Panc1 (cell line): ENCODE results near the gene SLC7A11. TPM values are rescaled to one million over a fixed set of nuclear protein-coding genes. Genes with fewer than 3 reads are reported as not detected.

Experiments used
- ATAC-seq: fragments of 200-7000 bp; cut with Tn5 transposase; 2 replicates; pipeline ENCODE4 v1.9.1; 2020; ENCODE audit warnings: mild to moderate bottlenecking, moderate library complexity
- BruUV-seq: library from RNA; stranded (reverse); fragments of 400-500 nt; replicated peaks from 2 replicates; lab custom pipeline; 2021; lab: Mats Ljungman, UMichigan
- CTCF ChIA-PET: fragments of 300-600 bp; sonication (Branson Sonifier 250); formaldehyde crosslinking; loops from one replicate; lab custom pipeline; 2022; ENCODE audit warnings: antibody characterized with exemption; lab: Charles Lee
- POLR2A ChIA-PET: fragments of 300-600 bp; sonication (Branson Sonifier 250); formaldehyde crosslinking; loops from one replicate; lab custom pipeline; 2022; ENCODE audit warnings: antibody characterized with exemption; lab: Charles Lee
- DNase-seq: peaks from one replicate; pipeline ENCODE4 v3.0.0-alpha.2; 2010; ENCODE audit warnings: low read depth, low spot score
- H3K27ac ChIP-seq: 2 replicates; pipeline ENCODE4 v1.5.1; 2011; ENCODE audit warnings: mild to moderate bottlenecking, low read length, inconsistent platforms
- H3K27me3 ChIP-seq: fragments of 200-500 bp; sonication (Bioruptor generic); 2 replicates; pipeline ENCODE4 v1.6.0; 2014; ENCODE audit warnings: low read length, inconsistent platforms; ENCODE audit not compliant: control insufficient read depth, insufficient read depth
- H3K36me3 ChIP-seq: fragments of 200-500 bp; sonication (Bioruptor generic); 2 replicates; pipeline ENCODE4 v1.5.1; 2014; ENCODE audit warnings: inconsistent platforms, mild to moderate bottlenecking, low read length, moderate library complexity; ENCODE audit not compliant: control insufficient read depth, insufficient read depth
- H3K4me1 ChIP-seq: 2 replicates; pipeline ENCODE4 v1.5.1; 2011; ENCODE audit warnings: inconsistent platforms, mild to moderate bottlenecking, low read length, moderate library complexity; ENCODE audit not compliant: control insufficient read depth, insufficient read depth
- H3K4me3 ChIP-seq, 2 experiments: 2 replicates each; pipeline ENCODE4 v1.5.1; 2011 to 2012; ENCODE audit warnings: low read depth in 2 of 2, low read length in 2 of 2, mild to moderate bottlenecking in 2 of 2, inconsistent platforms in 1 of 2, moderate library complexity in 1 of 2
- H3K9me3 ChIP-seq: fragments of 200-500 bp; sonication (Bioruptor generic); 2 replicates; pipeline ENCODE4 v1.5.1; 2014; ENCODE audit warnings: low read depth, mild to moderate bottlenecking, inconsistent platforms, low read length, moderate library complexity; ENCODE audit not compliant: control insufficient read depth, insufficient read depth
- CTCF ChIP-seq: fragments of 450-650 bp; IDR thresholded peaks from 2 replicates; pipeline ENCODE4 v1.5.1; 2017; ENCODE audit warnings: mild to moderate bottlenecking
- POLR2AphosphoS5 ChIP-seq: IDR thresholded peaks from 2 replicates; pipeline ENCODE4 v1.6.1; 2012; ENCODE audit warnings: mild to moderate bottlenecking, low read depth, low read length, moderate library complexity
- REST ChIP-seq, 2 experiments: IDR thresholded peaks; 2 replicates each; pipeline ENCODE4 v1.6.1; 2011 to 2012; ENCODE audit warnings: low read depth in 2 of 2, control low read depth in 1 of 2, low read length in 1 of 2, mild to moderate bottlenecking in 1 of 2, moderate library complexity in 1 of 2; ENCODE audit not compliant: insufficient read depth in 1 of 2
- SIN3A ChIP-seq: IDR thresholded peaks from 2 replicates; pipeline ENCODE4 v1.6.1; 2012; ENCODE audit warnings: low read depth, mild to moderate bottlenecking, low read length, moderate library complexity, borderline replicate concordance; ENCODE audit not compliant: insufficient read depth
- TCF7L2 ChIP-seq: IDR thresholded peaks from 2 replicates; pipeline ENCODE4 v1.6.1; 2011; ENCODE audit warnings: mild to moderate bottlenecking, low read depth, low read length, inconsistent platforms
- in situ Hi-C: cut with HindIII; loops from 2 replicates; pipeline ENCODE4 v1.10.0; 2016; ENCODE audit warnings: low sequenced_read_pairs, low pct_unique_long_range_greater_than_20kb
- intact Hi-C: fragments of 100-400 bp; cut with micrococcal nuclease; formaldehyde crosslinking; loops from one replicate; pipeline ENCODE4 v1.10.0; 2022; ENCODE audit not compliant: unreplicated experiment
- total RNA-seq: library from RNA; stranded (reverse); gene quantifications from one replicate; pipeline ENCODE4 v1.2.1, GENCODE V29; 2021; ENCODE audit not compliant: unreplicated experiment

Gene SLC7A11
- total RNA-seq, 1 experiment from 2014 or later: 6.4 TPM

- DNase-seq (no peak), ATAC-seq (no peak)
- no peak for TF ChIP-seq SIN3A
- no peak for TF ChIP-seq TCF7L2
- H3K9me3 ChIP-seq: no peaks in the 10 kb centered on the region
- no TSS peak for BruUV-seq
- H3K4me1 ChIP-seq: no peaks in the 10 kb centered on the region
- no peaks in the 10 kb centered on the region for H3K27me3 ChIP-seq
- in situ Hi-C loops: no loop called here
- CTCF ChIA-PET: no interaction called here
- H3K36me3 ChIP-seq: no peaks in the 10 kb centered on the region; the same call in none of the 2 replicates
- POLR2A ChIA-PET: no interaction called here
- no peak overlapping the region for H3K27ac ChIP-seq
- no peak overlapping the region for H3K4me3 ChIP-seq
- intact Hi-C loops: no loop called here
These were observed 23.2 kb downstream of the SLC7A11 start for GRCh38 chr4:138218976-138219375.

- CTCF ChIA-PET: no interaction called here
- ATAC-seq: no peak
These were observed 24.6 kb downstream of the SLC7A11 start for GRCh38 chr4:138217567-138217966.

More at GRCh38 chr4:138217567-138217966, 24.6 kb downstream of the SLC7A11 start:
- Histone ChIP-seq H3K27ac (no peak overlapping the region), H3K36me3 (no peaks in the 10 kb centered on the region; the same call in none of the 2 replicates), H3K4me1 (no peaks in the 10 kb centered on the region), H3K4me3 (no peak overlapping the region), H3K9me3 (no peaks in the 10 kb centered on the region), H3K27me3 (no peaks in the 10 kb centered on the region)
- intact Hi-C loops: no loop called here
- TF ChIP-seq SIN3A (no peak), TCF7L2 (no peak), CTCF (no peak), POLR2AphosphoS5 (no peak), REST (IDR thresholded peaks at IDR 0.05; ENCODE audit: insufficient read depth in 1 of 2, low read depth in 2 of 2, low read length in 1 of 2) (no peak)
- POLR2A ChIA-PET: no interaction called here
- no peak for DNase-seq
- in situ Hi-C loops: no loop called here
- no TSS peak for BruUV-seq
